ENCODE results near the gene TTC14. TPM values are rescaled to one million over a fixed set of nuclear protein-coding genes. Genes with fewer than 3 reads are reported as not detected.
"Not testable (repeated sequence)": the region's sequence is repeated elsewhere in the genome, so short reads cannot be mapped to it uniquely, and the experiment has no call there.

Gene TTC14, protein sequence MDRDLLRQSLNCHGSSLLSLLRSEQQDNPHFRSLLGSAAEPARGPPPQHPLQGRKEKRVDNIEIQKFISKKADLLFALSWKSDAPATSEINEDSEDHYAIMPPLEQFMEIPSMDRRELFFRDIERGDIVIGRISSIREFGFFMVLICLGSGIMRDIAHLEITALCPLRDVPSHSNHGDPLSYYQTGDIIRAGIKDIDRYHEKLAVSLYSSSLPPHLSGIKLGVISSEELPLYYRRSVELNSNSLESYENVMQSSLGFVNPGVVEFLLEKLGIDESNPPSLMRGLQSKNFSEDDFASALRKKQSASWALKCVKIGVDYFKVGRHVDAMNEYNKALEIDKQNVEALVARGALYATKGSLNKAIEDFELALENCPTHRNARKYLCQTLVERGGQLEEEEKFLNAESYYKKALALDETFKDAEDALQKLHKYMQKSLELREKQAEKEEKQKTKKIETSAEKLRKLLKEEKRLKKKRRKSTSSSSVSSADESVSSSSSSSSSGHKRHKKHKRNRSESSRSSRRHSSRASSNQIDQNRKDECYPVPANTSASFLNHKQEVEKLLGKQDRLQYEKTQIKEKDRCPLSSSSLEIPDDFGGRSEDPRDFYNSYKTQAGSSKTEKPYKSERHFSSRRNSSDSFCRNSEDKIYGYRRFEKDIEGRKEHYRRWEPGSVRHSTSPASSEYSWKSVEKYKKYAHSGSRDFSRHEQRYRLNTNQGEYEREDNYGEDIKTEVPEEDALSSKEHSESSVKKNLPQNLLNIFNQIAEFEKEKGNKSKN
- 71.3 TPM for total RNA-seq
- 18.0 TPM for polyA plus RNA-seq

- DNase-seq (ENCODE audit: extremely low spot score): peak; percentile 80
- H3K27ac ChIP-seq (ENCODE audit: low read depth): peak within 1 kb of the TSS; percentile 64
- WGBS: 2% methylated on average over 70 of the region's 70 CpGs
Observed at GRCh38 chr3:180601688-180602666, at the start of gene TTC14. Gene TTC14 (plus strand): TSS chr3:180602163. CDS start chr3:180602262, 99 bp downstream.

GRCh38 chr3:180563406-180563805, 38.6 kb upstream of the TTC14 start:
- DNase-seq (ENCODE audit: extremely low spot score): no peak
- Histone ChIP-seq H3K27ac (ENCODE audit: low read depth) (no peak overlapping the region), H3K36me3 (ENCODE audit: insufficient read depth) (no peaks in the 10 kb centered on the region), H3K4me3 (ENCODE audit: low read depth, low read length) (no peak overlapping the region), H3K4me1 (ENCODE audit: insufficient read depth) (no peaks in the 10 kb centered on the region)
- whole genome bisulfite sequencing: 82% methylated on average over 4 of the region's 4 CpGs

More at GRCh38 chr3:180601688-180602666, at the start of gene TTC14:
- Histone ChIP-seq H3K4me3 (ENCODE audit: low read depth, low read length) (peak within 1 kb of the TSS; percentile 75), H3K4me1 (ENCODE audit: insufficient read depth) (no peaks in the 10 kb centered on the region), H3K36me3 (ENCODE audit: insufficient read depth) (peaks cover 2% of the 10 kb centered on the region)

DNA sequence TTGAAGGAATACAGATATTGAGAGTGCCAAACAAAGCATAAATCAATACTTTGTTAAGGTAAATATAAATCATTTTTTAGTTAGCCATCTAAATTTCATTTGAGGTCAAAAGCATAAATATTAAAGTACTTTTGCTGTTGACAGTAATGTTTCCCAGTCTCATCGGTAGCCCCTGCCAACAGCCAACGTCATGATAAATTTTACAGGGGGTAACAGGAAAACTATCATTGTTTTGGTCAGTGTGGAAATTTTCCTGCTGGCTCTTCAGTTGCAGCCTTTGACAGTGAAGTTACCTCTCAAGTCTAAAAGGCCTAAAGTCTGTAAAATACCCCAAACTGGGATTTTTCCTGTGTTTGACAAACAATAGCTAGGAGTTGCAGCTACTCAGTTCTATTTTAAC, 37.3 kb upstream of the TTC14 start:
- 60% methylated on average over 2 of the region's 2 CpGs for WGBS
- DNase-seq (ENCODE audit: extremely low spot score): no peak
- no peaks in the 10 kb centered on the region for H3K36me3 ChIP-seq (ENCODE audit: insufficient read depth)
- no peaks in the 10 kb centered on the region for H3K4me1 ChIP-seq (ENCODE audit: insufficient read depth)
- no peak overlapping the region for H3K4me3 ChIP-seq (ENCODE audit: low read depth, low read length)
- H3K27ac ChIP-seq (ENCODE audit: low read depth): no peak overlapping the region

- Histone ChIP-seq H3K36me3 (ENCODE audit: insufficient read depth) (no peaks in the 10 kb centered on the region), H3K4me1 (ENCODE audit: insufficient read depth) (no peaks in the 10 kb centered on the region), H3K27ac (ENCODE audit: low read depth) (no peak overlapping the region), H3K4me3 (ENCODE audit: low read depth, low read length) (no peak overlapping the region)
- WGBS: 68% methylated on average over 4 of the region's 4 CpGs
- no peak for DNase-seq (ENCODE audit: extremely low spot score)
Observed at GRCh38 chr3:180570238-180570637, 31.7 kb upstream of the TTC14 start.

GRCh38 chr3:180571831-180572598, 29.9 kb upstream of the TTC14 start:
- no peak overlapping the region for H3K27ac ChIP-seq (ENCODE audit: low read depth)
- WGBS: 71% methylated on average over 6 of the region's 6 CpGs
- no peak overlapping the region for H3K4me3 ChIP-seq (ENCODE audit: low read depth, low read length)
- H3K36me3 ChIP-seq (ENCODE audit: insufficient read depth): no peaks in the 10 kb centered on the region
- no peaks in the 10 kb centered on the region for H3K4me1 ChIP-seq (ENCODE audit: insufficient read depth)
- no peak for DNase-seq (ENCODE audit: extremely low spot score)

GRCh38 chr3:180575571-180575970, 26.4 kb upstream of the TTC14 start:
- WGBS: 69% methylated on average over 3 of the region's 3 CpGs
- DNase-seq (ENCODE audit: extremely low spot score): no peak
- no peak overlapping the region for H3K27ac ChIP-seq (ENCODE audit: low read depth)

GRCh38 chr3:180580934-180581333, 21.0 kb upstream of the TTC14 start:
- Histone ChIP-seq H3K27ac (ENCODE audit: low read depth) (no peak overlapping the region), H3K4me3 (ENCODE audit: low read depth, low read length) (no peak overlapping the region), H3K4me1 (ENCODE audit: insufficient read depth) (no peaks in the 10 kb centered on the region), H3K36me3 (ENCODE audit: insufficient read depth) (no peaks in the 10 kb centered on the region)
- WGBS: 67% methylated on average over 1 of the region's 1 CpG
- DNase-seq (ENCODE audit: extremely low spot score): no peak

More at GRCh38 chr3:180575571-180575970, 26.4 kb upstream of the TTC14 start:
- H3K4me3 ChIP-seq (ENCODE audit: low read depth, low read length): no peak overlapping the region
- H3K4me1 ChIP-seq (ENCODE audit: insufficient read depth): no peaks in the 10 kb centered on the region
- no peaks in the 10 kb centered on the region for H3K36me3 ChIP-seq (ENCODE audit: insufficient read depth)

DNA sequence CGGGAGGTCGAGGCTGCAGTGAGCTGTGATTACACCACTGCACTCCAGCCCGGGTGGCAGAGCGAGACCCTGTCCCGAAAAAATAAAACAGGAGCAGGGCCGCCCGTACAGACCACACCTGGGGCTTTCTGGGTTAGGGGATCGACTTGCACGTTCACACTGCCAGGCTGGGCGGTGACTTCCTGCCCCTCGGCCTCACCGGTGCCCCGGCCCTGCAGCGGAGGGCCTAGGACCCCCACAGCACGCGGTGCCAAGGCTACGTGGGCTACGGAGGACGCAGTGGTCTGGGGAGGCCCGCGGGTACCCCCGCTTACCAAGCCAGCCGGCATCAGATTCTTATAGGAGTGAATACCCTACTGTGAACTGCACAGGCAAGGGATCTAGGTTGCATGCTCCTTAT, 11.6 kb upstream of the TTC14 start:
- no peak for DNase-seq (ENCODE audit: extremely low spot score)
- no peak overlapping the region for H3K27ac ChIP-seq (ENCODE audit: low read depth)
- no peaks in the 10 kb centered on the region for H3K4me1 ChIP-seq (ENCODE audit: insufficient read depth)
- no peaks in the 10 kb centered on the region for H3K36me3 ChIP-seq (ENCODE audit: insufficient read depth)
- 90% methylated on average over 23 of the region's 23 CpGs for WGBS
- H3K4me3 ChIP-seq (ENCODE audit: low read depth, low read length): no peak overlapping the region

GRCh38 chr3:180593631-180594030, 8.3 kb upstream of the TTC14 start:
- not testable (repeated sequence) for H3K4me1 ChIP-seq (ENCODE audit: insufficient read depth); DNase-seq (ENCODE audit: extremely low spot score); H3K27ac ChIP-seq (ENCODE audit: low read depth); H3K36me3 ChIP-seq (ENCODE audit: insufficient read depth); H3K4me3 ChIP-seq (ENCODE audit: low read depth, low read length)
- WGBS: 93% methylated on average over 7 of the region's 7 CpGs

DNA sequence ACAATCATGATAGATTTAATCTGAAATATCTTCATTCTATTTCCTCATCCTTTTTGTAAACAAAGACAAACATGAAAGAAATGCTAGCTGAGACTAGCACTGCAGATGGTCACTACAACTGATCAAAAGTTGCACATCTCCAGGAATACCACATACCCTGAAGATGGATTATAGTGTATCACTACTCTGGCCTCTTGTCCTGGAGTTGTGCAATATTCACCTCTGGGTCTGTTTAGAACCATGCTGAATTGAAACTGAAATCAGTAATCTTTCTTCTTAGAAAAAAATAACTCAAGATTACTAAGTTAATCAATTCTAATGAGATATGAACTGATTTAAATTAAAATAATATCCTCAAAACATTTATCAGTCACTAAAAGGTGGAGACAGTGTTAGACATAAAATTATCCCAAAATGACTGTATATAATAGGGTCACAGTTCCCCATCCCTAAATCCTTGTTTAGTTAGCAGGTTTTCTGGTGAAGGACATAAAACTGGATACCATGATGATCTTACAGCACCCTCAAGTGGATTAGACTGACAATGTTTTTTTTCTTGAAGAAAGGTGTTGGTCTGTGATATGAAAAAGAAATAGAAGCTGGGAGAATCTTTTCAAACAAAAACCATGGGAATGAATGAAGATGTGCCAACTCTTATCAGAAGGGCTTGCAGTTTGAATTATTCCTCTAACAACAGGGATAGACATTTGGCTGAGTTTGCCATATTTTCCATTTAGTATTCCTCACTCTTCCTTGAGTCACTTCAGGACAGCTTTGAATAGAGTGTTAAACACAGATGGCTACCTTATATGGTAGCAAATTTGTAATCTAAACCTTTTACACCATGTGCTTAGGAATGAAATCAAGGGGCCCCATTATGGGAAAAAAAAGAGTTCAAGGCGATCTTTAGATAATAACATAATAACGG, 7.1 kb upstream of the TTC14 start:
- no peak overlapping the region for H3K27ac ChIP-seq (ENCODE audit: low read depth)
- H3K4me1 ChIP-seq (ENCODE audit: insufficient read depth): no peaks in the 10 kb centered on the region
- 43% methylated on average over 2 of the region's 2 CpGs for WGBS
- no peak for DNase-seq (ENCODE audit: extremely low spot score)
- no peak overlapping the region for H3K4me3 ChIP-seq (ENCODE audit: low read depth, low read length)
- H3K36me3 ChIP-seq (ENCODE audit: insufficient read depth): no peaks in the 10 kb centered on the region

DNA sequence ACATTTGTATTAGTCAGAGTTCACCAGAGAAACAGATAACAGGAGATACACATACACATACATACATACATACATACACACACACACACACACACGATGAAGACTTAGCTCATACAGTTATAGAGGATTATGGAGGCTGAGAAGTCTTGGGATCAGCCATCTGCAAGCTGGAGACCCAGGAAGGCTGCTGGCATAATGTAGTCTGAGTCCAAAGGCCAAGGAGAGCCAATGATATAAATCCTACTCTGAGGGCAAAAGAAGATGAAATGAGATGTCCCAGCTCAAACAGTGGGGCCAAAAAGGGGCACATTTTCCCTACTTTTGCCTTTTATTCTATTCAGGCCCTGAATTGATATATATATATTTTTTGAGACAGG, 6.4 kb upstream of the TTC14 start:
- H3K27ac ChIP-seq (ENCODE audit: low read depth): no peak overlapping the region
- WGBS: 15% methylated on average over 1 of the region's 1 CpG
- no peaks in the 10 kb centered on the region for H3K36me3 ChIP-seq (ENCODE audit: insufficient read depth)
- DNase-seq (ENCODE audit: extremely low spot score): no peak
- H3K4me1 ChIP-seq (ENCODE audit: insufficient read depth): no peaks in the 10 kb centered on the region
- H3K4me3 ChIP-seq (ENCODE audit: low read depth, low read length): no peak overlapping the region

DNA sequence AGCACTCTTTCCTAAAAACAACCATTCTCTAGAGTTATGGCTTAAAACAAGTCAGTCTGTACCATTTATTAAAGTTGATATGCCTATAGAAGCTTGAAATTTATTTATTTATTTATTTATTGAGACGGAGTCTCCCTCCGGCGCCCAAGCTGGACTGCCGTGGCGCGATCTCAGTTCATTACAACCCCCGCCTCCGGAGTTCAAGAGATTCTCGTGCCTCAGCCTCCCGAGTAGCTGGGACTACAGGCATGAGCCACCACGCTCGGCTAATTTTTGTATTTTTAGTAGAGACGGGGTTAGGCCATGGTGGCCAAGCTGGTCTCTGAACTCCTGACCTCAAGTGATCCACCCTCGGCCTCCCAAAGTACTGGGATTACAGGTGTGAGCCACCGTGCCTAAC, 1.5 kb upstream of the TTC14 start:
- no peaks in the 10 kb centered on the region for H3K4me1 ChIP-seq (ENCODE audit: insufficient read depth)
- DNase-seq (ENCODE audit: extremely low spot score): no peak
- H3K27ac ChIP-seq (ENCODE audit: low read depth): no peak overlapping the region
- H3K4me3 ChIP-seq (ENCODE audit: low read depth, low read length): no peak overlapping the region
- WGBS: 97% methylated on average over 15 of the region's 15 CpGs
- no peaks in the 10 kb centered on the region for H3K36me3 ChIP-seq (ENCODE audit: insufficient read depth)
